Subcutaneous preadipocyte (primary cell): ENCODE data around the gene DYNC1LI2. TPM values are rescaled to one million over a fixed set of nuclear protein-coding genes. Genes with fewer than 3 reads are reported as not detected.

Source experiments
- total RNA-seq: library from RNA; depleted of rRNA; stranded (reverse); fragments of >200 nt; gene quantifications from 2 replicates; pipeline ENCODE4 v1.2.3, GENCODE V29; 2012

Gene DYNC1LI2
- 67.6 and 76.4 TPM in 2 replicates for total RNA-seq

DNA sequence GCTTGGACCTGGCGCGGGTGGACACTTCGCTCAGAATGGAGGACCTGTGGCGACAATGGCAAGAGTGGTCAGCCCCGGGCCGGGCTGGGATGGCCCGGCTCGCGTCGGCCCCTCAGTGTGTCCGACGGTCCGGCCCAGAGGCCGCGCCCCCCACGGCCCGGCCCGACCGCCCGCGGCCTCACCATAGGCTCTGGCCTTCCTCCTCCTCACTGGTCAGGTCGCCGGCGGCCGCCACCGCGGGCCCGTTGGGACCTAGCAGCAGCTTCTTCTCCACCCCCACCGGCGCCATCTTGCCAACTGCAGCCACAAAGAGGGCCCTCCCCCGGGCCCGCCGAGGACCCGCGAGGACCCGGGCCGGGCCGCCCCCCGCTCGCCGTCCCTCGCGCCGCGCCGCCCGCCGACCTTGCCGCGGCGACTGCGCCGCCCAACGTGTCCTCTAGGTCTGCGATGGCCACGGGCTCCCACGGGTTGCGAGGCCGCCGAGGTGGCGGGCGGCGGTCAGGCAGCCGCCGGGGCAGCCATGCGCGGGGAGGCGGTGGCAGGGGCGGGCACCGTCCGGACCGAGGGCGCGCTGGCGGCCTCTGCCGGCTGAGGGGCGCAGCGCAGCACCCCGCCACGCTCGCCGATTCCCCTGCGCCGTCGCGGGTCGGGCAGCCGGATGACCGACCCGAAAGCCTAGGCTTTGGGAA, at the start of gene DYNC1LI2:
DYNC1LI2 (minus strand) TSS at position 307 of the 689 bp plus-strand sequence; CDS start at position 289, 18 bp downstream.

DNA sequence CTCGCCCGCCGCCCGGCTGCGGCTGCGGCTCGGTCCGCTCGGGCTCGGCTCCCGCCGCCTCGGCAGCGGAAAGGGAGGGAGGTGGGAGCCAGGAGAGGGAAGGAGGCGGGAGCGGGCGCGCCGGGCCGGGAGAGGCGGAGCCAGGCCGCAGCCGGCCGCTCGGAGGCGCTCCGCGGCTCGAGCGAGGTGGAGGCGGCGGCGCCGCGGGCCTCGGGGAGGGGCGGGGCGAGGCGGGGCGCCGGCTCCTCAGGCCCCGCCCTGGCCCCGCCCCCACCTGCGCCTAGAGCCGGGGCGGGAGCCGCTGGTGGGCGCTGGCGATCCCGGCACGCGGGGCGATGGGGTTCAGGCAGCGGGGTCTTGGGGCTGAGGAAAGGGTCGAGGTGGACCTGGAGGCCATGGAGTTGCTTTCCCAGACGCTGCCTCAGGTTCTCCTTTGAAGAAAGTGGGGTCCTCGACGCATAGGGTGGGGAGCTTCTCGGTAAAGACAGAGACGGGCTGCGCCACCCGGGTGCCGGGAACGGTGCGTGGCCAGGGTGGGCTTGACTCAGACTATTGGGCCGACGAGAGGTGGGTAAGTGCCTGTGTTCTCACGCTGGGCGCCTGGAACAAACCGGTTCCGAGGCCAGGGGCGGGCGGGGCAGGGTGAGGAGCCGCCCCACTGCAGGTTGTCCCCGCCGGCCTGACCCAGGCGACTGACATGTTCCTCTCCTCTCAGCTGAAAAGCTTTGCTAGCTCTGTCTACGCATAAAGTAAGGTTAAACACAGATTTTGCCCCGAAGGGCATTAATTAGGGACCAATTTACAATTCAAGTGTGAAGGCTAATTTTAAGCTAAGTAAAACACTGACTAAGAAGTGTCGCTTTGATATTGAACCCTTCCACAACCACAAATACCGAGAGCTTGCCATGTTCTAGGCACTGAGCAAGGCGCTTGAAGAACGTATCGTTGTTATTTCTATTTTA, 54.5 kb downstream of the DYNC1LI2 start, which contains the start of gene CMTM4:
CMTM4 (minus strand) TSS at position 75 of the 962 bp plus-strand sequence. CDS start 218 bp downstream, outside the sequence.

Other genes with a start within 250 kb of the DYNC1LI2 start
- gene TK2, start 201.5 kb downstream of the DYNC1LI2 start, total RNA-seq: 25.4 and 26.8 TPM in 2 replicates
- gene CKLF, start 199.0 kb downstream of the DYNC1LI2 start, total RNA-seq: 42.0 and 50.3 TPM in 2 replicates
- gene CMTM1, start 185.2 kb downstream of the DYNC1LI2 start, total RNA-seq: 1.8 TPM in 2 replicates
- gene CMTM2, start 172.1 kb downstream of the DYNC1LI2 start, total RNA-seq: not detected in 2 replicates
- 15.8 and 17.4 TPM in 2 replicates for gene CMTM3, start 146.9 kb downstream of the DYNC1LI2 start, total RNA-seq
- 16.9 and 20.3 TPM in 2 replicates for gene CMTM4, start 54.9 kb downstream of the DYNC1LI2 start, total RNA-seq
- gene TERB1, start 50.0 kb upstream of the DYNC1LI2 start, total RNA-seq: not detected in 2 replicates
- 79.4 and 81.3 TPM in 2 replicates for gene NAE1, start 79.4 kb upstream of the DYNC1LI2 start, total RNA-seq
- not detected in 2 replicates for gene CA7, start 92.8 kb upstream of the DYNC1LI2 start, total RNA-seq
- gene PDP2, start 128.9 kb upstream of the DYNC1LI2 start, total RNA-seq: 8.8 and 14.3 TPM in 2 replicates
- not detected in 2 replicates for gene CDH16, start 167.3 kb upstream of the DYNC1LI2 start, total RNA-seq
- gene RRAD, start 173.9 kb upstream of the DYNC1LI2 start, total RNA-seq: 0.98 and 1.5 TPM in 2 replicates
- 92.9 and 125 TPM in 2 replicates for gene CIAO2B, start 182.8 kb upstream of the DYNC1LI2 start, total RNA-seq
- gene CES2, start 183.9 kb upstream of the DYNC1LI2 start, total RNA-seq: 34.2 and 39.3 TPM in 2 replicates
- gene CES3, start 209.7 kb upstream of the DYNC1LI2 start, total RNA-seq: under 0.01 TPM in 2 replicates
- 1.1 and 1.4 TPM in 2 replicates for gene CES4A, start 237.0 kb upstream of the DYNC1LI2 start, total RNA-seq